ENCODE results near the gene SELENOS. TPM values are rescaled to one million over a fixed set of nuclear protein-coding genes. Genes with fewer than 3 reads are reported as not detected.

The SELENOS gene
- total and polyA plus RNA-seq, 9 of the 15 experiments (the other 6 are each of a cell fraction or from before 2014, with no cell fraction given) = 24.9 to 57.4 (median 47.9) TPM

DNA sequence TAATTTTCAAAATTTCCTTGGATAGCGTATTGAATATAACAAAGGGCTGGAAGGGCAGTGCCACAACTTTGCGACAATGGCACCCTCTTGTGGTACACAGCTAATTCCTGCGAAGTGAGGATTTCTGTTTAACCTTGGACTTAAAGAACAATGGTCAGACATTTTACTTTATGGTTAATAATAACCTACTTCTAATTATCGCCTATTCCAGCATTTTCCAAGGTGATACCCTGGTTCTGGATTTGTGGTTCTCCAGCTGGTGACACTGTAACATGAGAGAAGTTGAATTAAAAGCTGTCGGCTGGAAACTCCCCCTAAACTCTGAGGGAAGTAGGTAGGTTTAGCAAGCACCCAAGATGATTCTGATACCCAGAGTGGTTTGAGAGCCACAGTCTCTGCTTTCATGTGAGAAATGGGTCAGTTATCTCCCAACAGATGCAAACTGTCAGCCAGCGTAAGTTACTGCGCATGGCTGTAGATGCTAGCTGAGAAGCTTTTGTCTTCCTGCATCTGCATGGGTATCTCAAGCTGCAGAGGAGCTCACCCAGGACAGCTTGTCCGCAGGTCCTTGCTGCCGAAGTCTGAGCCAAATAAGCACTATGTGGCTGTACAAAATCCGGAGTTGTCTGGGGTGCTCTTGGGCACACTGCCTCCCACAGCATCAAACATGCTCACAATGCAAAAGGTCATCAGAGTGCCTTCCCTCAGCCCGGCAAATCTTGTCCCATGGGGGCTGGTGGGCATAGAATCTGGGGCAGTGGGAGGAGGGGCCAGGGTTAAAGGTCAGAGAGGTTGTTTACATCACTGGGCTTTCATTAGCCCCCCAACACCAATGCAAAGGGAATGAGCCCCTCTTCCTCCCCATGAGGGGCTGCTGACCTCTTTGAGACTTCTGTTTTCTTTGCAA, 18.8 kb downstream of the SELENOS start (continued):
- TF ChIP-seq, protein P1, sequence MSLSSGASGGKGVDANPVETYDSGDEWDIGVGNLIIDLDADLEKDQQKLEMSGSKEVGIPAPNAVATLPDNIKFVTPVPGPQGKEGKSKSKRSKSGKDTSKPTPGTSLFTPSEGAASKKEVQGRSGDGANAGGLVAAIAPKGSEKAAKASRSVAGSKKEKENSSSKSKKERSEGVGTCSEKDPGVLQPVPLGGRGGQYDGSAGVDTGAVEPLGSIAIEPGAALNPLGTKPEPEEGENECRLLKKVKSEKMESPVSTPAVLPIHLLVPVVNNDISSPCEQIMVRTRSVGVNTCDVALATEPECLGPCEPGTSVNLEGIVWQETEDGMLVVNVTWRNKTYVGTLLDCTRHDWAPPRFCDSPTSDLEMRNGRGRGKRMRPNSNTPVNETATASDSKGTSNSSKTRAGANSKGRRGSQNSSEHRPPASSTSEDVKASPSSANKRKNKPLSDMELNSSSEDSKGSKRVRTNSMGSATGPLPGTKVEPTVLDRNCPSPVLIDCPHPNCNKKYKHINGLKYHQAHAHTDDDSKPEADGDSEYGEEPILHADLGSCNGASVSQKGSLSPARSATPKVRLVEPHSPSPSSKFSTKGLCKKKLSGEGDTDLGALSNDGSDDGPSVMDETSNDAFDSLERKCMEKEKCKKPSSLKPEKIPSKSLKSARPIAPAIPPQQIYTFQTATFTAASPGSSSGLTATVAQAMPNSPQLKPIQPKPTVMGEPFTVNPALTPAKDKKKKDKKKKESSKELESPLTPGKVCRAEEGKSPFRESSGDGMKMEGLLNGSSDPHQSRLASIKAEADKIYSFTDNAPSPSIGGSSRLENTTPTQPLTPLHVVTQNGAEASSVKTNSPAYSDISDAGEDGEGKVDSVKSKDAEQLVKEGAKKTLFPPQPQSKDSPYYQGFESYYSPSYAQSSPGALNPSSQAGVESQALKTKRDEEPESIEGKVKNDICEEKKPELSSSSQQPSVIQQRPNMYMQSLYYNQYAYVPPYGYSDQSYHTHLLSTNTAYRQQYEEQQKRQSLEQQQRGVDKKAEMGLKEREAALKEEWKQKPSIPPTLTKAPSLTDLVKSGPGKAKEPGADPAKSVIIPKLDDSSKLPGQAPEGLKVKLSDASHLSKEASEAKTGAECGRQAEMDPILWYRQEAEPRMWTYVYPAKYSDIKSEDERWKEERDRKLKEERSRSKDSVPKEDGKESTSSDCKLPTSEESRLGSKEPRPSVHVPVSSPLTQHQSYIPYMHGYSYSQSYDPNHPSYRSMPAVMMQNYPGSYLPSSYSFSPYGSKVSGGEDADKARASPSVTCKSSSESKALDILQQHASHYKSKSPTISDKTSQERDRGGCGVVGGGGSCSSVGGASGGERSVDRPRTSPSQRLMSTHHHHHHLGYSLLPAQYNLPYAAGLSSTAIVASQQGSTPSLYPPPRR (CRISPR knock-in tag; IDR thresholded peaks at IDR 0.05; ENCODE audit: borderline replicate concordance) = no peak
- TF ChIP-seq JUN (IDR thresholded peaks at IDR 0.05; ENCODE audit: borderline replicate concordance, low read depth, low read length) (no peak), JUN (CRISPR knock-in tag; IDR thresholded peaks at IDR 0.05; ENCODE audit: borderline replicate concordance) (peak; percentile 56; the same call in 1 of the 2 replicates), ZNF764 (CRISPR knock-in tag; IDR thresholded peaks at IDR 0.05; ENCODE audit: low read depth) (no peak), ZBED1 (IDR thresholded peaks at IDR 0.05) (no peak), C11orf30 (IDR thresholded peaks at IDR 0.05; ENCODE audit: low read depth) (no peak), BRD9 (IDR thresholded peaks at IDR 0.05; ENCODE audit: low read depth, partially characterized antibody) (no peak), HDAC6 (IDR thresholded peaks at IDR 0.05; ENCODE audit: low read depth, low read length) (no peak), MYBL2 (IDR thresholded peaks at IDR 0.05; ENCODE audit: low read depth) (no peak), MYBL2 (CRISPR knock-in tag; IDR thresholded peaks at IDR 0.05; ENCODE audit: borderline replicate concordance) (no peak), ZNF76 (CRISPR knock-in tag; IDR thresholded peaks at IDR 0.05; ENCODE audit: borderline replicate concordance) (no peak), SMARCB1 (IDR thresholded peaks at IDR 0.05; ENCODE audit: insufficient read length, low read depth) (no peak), ZNF347 (CRISPR knock-in tag; IDR thresholded peaks at IDR 0.05; ENCODE audit: low read depth) (no peak), HNRNPLL (IDR thresholded peaks at IDR 0.05; ENCODE audit: low read depth, low read length, poor library complexity, severe bottlenecking) (no peak), ZNF282 (CRISPR knock-in tag; IDR thresholded peaks at IDR 0.05) (no peak), XRCC3 (IDR thresholded peaks at IDR 0.05) (no peak), POU5F1 (IDR thresholded peaks at IDR 0.05; ENCODE audit: borderline replicate concordance, low read depth, low read length, partially characterized antibody) (no peak), CC2D1A (IDR thresholded peaks at IDR 0.05) (peak; percentile 46; the same call in 1 of the 2 replicates)
- TF ChIP-seq, protein P2, sequence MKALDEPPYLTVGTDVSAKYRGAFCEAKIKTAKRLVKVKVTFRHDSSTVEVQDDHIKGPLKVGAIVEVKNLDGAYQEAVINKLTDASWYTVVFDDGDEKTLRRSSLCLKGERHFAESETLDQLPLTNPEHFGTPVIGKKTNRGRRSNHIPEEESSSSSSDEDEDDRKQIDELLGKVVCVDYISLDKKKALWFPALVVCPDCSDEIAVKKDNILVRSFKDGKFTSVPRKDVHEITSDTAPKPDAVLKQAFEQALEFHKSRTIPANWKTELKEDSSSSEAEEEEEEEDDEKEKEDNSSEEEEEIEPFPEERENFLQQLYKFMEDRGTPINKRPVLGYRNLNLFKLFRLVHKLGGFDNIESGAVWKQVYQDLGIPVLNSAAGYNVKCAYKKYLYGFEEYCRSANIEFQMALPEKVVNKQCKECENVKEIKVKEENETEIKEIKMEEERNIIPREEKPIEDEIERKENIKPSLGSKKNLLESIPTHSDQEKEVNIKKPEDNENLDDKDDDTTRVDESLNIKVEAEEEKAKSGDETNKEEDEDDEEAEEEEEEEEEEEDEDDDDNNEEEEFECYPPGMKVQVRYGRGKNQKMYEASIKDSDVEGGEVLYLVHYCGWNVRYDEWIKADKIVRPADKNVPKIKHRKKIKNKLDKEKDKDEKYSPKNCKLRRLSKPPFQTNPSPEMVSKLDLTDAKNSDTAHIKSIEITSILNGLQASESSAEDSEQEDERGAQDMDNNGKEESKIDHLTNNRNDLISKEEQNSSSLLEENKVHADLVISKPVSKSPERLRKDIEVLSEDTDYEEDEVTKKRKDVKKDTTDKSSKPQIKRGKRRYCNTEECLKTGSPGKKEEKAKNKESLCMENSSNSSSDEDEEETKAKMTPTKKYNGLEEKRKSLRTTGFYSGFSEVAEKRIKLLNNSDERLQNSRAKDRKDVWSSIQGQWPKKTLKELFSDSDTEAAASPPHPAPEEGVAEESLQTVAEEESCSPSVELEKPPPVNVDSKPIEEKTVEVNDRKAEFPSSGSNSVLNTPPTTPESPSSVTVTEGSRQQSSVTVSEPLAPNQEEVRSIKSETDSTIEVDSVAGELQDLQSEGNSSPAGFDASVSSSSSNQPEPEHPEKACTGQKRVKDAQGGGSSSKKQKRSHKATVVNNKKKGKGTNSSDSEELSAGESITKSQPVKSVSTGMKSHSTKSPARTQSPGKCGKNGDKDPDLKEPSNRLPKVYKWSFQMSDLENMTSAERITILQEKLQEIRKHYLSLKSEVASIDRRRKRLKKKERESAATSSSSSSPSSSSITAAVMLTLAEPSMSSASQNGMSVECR (CRISPR knock-in tag; IDR thresholded peaks at IDR 0.05) = 0 out of 2 replicates have a peak, but pooled peaks have one; percentile 32

Measured in K562 (cell line).